Globus pallidus (tissue), 1 donor: Measurements from ENCODE around the gene ANXA8.

Experiments used
- DNase-seq: peaks from one replicate; pipeline ENCODE4 v3.0.0-alpha.2; 2015; ENCODE audit warnings: low spot score

ANXA8 gene

DNA sequence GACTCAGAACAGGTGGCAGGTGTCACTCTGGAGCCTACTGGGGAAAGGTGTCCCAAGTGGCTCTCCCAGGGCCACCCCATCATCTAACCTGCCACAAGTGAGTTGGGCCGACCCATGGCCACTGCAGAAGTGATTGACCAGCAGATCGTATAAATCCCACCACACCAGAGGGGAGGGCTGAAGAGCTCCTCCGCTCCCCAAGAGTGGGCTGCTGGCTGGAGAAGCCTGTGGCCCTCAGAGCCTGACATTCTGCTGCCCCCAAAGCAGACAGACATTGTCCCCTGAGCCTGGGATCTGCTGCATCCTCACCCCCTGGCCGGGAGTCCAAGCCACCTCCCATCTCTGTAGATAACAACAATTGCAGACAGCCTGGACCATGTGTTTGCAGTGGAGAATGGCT is 36.7 kb downstream of the ANXA8 start:
- DNase-seq: no peak

DNA sequence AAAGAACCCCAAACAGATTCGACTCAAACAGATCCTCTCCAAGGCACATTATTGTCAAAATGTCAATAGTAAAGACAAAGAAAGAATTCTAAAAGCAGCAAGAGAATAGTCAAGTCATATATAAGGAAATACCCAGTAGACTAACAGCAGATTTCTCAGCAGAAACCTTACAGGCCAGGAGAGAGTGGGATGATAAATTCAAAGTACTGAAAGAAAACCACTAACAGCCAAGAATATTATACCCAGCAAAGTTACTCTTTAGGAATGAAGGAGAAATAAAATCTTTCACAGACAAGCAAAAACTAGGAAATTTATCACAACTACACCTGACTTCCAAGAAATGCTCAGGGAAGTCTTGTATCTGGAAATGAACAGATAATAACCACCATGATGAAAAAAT is 38.2 kb downstream of the ANXA8 start:
- no peak for DNase-seq

DNA sequence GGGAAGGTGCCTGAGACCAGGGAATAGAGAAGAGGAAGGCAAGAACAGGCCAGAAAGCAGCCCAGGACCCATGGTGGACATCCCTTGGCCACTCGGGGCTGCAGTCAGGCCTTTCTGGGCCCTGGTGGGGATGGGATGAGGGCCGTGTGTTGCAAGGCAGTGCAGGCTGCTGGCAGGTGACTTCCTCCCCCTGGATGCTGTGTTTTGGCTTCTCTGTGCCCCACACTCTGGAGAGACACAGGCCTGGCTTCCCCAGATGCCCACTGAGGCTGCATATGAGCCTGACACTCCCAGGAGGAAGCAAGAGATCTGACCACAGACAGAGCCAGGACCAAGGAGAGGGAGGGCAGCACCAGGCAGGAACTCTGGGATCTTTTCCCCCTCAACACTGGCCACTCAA is 39.9 kb downstream of the ANXA8 start:
- DNase-seq: no peak

DNA sequence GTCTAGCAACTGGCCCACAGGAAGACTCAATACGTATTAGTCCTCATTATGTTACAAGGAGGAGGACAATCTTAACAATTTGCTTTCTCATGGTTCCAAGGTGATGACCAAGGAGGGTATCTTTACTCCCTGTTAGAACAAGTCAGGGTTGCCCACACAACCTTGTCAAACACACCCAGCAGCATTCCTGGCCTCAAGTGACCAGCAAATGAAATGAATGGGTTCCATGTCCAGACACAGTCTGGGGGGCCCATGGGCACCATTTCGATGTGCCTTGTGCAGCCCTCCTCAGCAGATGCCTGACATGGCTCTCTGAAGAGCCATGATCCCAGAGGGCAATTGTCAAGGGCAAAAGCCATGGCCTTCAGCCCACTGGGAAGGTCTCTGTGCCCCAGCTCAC is 40.8 kb downstream of the ANXA8 start:
- no peak for DNase-seq

DNA sequence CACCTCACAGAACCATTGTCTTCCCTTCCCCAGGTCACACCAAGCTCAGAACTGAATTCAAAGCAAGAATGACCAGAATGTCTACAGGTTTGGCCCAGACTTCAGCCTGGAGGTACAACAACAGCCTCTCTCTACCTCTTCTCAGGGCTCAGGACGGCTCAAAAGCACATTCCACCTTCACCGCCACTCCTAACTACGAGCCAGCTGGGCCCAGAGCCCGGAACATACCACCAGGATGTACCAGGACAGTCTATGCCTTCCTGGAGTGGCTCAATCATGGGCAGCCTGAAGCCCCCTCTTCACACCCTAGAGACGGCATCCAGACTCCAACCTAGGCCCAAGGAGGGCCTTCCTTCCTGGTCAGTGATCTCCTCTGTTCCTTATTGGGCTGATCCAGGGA is 41.6 kb downstream of the ANXA8 start:
- DNase-seq: no peak

DNA sequence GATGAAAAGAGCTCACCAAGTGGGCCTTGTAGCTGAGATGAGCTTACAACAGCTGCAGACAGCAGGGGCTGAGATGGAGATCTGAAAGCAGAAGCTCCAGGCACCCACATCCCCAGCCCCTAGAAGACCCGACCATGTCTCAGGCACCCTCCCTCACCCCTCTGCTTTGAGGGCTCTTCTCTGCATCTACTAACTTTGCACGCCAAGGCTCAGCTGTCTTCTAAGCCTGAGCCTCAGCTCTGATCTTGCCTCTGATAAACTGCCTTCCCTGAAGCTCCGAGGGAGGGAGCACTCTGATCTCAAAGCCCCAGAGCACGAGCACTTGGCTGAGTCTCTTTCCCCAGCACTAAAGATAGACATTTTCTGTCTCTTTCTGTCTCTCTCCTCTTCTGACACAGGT is 42.0 kb downstream of the ANXA8 start:
- DNase-seq: no peak

DNA sequence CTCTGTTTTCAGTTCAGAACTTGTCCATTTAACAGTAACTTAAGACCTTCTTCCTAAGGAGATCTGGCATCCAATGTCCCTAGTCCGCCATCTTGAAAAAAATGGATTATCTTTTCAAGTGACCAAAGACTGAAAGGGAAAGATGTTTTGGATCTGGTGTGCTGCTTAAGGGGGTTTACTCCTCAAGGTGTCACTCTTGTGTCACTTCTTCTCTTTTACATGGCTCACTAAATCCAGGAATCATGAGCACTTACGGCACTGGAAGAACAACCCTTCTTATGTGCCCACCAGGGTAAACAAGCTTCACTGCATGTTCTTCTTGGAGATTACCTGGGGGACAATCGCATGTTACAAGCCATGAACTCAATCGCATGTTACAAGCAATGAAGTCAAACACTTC is 43.7 kb downstream of the ANXA8 start:
- no peak for DNase-seq

DNA sequence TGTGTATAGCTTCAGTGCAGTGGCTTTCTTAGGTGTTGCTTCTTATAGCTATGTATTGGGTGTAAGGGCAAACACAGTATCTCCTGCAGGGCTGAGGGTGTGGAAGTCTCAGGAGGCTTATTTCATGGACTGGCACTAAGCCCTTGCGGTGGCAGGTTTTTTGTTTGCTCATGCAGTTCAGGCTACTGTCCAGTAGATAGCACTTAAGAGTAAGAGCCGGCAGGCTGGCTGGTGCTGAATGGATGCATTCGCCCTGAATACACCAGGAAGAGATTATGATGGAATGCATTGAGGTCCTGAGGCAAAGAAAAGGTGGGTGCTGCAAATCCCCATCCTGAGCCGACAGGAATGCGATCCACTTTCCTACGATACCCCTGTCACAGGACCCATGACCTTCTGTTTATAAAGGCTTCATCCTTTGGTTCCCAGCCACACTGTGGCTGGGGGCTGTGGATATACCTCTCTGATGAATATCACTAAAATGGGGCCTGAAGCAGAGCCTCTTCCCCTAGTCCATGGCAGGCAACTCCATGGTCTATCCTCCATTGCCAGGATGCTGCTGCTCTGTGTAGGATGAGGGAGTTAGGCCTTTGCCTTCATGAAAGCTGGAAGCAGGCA is 44.9 kb downstream of the ANXA8 start:
- DNase-seq: no peak

DNA sequence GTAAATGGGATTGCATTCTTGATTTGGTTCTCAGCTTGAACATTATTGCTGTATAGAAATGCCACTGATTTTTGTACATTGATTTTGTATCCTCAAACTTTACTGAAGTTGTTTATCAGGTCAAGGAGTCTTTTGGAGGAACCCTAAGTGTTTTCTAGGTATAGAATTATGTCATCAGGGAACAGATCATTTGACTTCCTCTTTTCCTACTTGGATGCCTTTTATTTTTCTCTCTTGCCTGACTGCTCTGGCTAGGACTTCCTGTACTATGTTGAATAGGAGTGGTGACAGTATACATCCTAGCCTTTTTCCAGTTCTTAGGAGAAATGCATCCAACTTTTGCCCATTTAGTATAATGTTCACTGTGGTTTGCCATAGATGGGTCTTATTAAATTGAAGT is 48.8 kb downstream of the ANXA8 start:
- no peak for DNase-seq

DNA sequence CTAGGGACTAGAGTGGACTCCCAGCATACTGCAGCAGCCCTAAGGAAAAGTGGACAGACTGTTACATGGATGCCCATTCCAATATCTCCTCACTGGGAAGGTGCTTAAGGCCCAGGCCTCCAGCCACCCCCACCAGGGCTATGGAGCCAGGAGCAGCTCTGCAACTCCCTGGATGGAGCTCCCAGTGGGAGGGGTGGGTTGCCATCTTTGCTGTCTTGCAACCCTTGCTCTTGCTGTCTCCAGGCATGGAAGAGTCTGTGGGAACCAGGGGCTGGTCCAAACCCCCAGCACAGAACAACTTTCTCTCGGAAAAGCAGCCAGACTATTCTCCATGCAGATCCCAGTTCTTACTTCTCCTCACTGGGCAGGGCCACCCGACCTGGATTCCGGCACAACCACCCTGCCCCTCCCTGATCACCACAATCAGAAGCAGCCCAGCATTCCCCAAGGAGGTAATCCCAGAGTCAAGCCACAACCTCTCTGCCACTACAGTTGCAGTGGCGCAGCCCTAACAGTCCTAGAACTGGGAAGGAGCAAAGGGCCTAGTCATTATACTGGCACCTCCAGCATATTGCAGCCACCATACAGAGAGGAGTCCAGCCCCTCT is 58.0 kb downstream of the ANXA8 start:
- DNase-seq: no peak

DNA sequence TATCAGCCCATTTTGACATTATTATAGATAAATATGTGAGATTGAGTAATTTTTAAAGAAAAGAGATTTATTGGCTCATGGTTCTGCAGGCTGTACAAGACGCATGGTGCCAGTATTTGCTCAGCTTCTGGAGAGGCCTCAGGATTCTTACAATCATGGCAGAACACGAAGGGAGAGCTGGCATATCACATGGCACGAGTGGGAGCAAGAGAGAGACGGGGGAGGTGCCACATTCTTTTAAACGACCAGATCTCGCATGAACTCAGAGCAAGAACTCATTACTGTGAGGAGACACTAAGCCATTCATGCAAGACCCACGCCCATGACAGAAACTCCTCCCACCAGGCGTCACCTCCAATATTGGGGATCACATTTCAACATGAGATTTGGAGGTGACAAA is 59.7 kb downstream of the ANXA8 start:
- no peak for DNase-seq

DNA sequence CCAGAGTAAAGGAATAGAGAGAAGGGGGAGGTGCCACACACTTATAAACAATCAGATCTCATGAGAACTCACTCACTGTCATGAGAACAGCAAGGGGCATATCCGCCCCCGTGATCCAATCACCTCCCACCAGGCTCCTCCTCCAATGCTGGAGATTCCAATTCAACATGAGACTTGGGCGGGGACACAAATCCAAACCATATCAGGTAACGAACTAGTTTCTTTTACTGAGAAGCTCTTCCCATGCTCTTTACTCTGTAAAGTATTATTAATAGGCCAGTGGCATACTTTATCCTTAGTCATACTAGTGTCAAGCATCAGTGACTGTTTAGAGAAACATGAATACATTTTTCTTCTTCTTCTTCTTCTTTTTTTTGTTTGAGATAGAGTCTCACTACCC is 60.4 kb downstream of the ANXA8 start:
- no peak for DNase-seq

DNA sequence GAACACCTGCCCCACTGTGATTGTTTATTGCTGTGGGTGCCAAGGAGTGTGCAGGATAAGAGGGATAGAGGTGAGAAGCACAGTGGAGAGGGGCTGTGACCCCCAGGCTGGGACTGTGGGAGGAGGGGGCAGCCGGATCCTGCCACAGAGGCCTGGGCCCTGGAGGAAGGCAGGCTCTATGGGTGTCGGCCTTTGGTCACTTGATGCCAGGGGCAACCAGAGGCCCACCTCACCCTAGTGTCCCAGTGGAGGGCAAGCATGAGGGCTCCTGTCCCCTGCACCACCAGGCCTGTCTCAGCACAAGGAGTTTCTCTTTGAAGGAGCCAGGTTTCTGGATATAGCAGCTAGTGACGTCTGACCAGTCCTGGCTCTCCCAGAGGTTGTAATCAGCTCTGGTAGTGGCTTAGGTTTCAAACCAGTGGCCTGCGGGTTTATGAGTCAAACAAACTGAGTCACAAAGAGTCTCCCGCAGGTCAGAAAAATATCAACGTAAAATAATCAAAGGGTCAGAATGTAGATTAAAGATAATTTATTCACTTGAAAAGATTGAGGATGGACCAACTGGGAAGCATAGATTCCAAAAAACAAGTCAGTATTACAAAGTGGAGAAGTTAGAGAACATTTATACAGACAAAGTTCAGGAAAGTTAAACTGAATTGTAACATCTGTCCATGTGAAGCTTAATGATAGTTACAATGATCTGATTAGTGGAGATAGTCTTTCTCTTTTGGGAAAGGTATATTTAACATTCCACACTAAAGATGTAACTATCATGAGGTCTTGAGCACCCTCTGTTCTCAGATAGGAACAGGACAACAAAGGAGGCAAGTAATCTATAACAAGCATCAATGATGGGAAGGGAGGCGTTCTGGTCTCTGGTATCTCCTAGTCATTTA is 62.6 kb downstream of the ANXA8 start:
- no peak for DNase-seq

DNA sequence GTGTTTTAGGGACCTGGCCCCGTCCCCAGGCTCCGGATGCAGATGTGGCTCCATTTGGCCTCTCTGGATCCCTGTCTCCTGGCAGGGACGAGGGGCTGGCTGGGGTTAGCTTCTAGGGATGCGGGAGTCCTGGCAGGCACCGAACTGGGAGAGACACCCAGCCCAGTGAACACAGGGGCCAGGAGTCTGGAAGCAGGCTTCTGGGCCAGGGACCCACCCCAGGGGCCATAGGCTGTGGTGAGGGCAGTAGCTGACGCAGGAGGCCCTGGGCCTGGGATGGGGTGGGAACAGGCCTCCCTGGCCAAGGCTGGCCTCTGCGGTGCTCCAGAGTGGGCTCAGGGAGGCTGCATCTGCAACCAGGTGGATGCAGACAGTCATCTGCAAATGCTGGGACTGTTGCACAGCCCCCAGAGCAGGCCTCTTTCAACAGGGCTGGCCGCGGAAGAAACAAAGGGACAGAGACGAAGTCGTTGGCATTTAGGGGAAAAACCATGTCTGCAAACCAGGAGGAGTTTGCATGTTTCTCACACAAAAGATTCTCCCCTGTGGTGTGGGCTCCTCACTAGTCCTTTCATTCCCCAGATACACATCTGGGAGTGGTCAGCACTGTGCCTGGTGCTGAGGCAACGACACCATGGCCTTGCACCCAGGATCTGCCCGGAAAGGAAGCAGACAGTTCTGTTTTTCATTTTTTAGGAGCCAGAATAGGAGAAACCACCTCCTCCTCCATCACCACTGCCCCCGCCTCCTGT is 63.4 kb downstream of the ANXA8 start:
- DNase-seq: no peak

DNA sequence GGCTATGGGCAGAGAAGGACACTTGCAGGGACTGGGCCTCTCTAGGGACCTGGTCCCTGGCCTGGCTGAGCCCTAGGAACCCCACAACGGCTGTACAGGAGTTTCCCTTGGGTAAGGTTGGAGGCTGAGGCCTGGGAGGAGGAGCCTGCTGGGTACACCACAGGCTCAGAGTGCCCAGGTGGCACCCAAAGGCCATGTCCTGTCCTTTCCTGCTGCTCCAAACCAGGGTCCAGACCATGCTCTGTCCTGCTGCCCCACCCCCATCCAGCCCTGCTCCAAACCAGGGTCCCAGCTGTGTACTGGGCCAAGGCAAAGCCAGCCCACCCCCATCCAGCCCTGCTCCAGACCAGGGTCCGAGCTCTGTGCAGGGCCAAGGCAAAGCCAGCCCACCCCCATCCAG is 64.5 kb downstream of the ANXA8 start:
- no peak for DNase-seq

DNA sequence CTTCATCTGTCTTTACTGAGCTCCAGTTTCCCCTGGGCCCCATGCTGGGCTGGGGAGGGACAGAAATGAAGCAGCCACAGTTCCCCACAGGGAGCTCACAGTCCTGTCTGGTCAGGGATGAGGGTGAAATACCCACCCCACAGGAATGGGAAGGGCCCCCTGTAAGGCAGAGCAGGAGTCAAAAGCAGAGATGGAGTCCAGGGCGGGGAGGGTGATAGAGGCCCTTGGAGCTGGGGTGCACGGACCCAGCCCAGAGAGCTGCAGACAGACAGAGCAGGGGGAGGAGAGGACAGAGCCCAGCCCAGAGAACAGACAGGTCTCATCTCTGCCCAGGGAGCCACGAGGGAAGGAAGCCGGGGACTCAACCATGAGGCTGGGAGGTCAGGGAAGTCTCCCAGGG is 64.9 kb downstream of the ANXA8 start:
- DNase-seq: no peak

DNA sequence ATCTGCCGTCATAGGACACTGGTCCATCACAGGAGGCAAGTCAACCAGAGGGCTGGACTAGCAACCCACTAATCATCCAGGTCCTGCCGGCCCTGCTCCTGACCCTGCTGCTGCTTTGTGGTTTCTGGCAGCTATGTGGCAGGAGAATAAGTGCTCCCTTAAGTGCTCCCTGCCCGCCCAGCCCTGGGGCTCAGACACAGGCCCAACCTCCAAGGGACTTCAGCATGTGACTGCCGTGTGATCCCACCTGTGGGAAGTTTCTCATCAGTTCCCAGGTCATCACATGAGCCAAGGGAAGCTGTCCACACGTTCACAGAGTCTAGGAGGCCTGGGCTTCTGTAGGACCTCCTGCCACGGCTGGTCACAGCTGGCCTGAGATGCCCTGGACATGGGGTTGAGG is 65.6 kb downstream of the ANXA8 start:
- DNase-seq: no peak
